Chondrocyte (in vitro differentiated cells): Measurements from ENCODE around the gene GRXCR2. TPM values are rescaled to one million over a fixed set of nuclear protein-coding genes. Genes with fewer than 3 reads are reported as not detected.

Experiments
- DNase-seq: peaks from one replicate; pipeline ENCODE4 v3.0.0; 2021; ENCODE audit warnings: mixed read lengths, low spot score
- H3K27ac Mint-ChIP-seq: one replicate; pipeline ENCODE4 v1.8.0; 2021; ENCODE audit warnings: mild to moderate bottlenecking, moderate library complexity, mixed read lengths; ENCODE audit not compliant: unreplicated experiment
- H3K27me3 Mint-ChIP-seq: 2 replicates; pipeline ENCODE4 v1.8.0; 2021; ENCODE audit warnings: low read depth, mixed read lengths
- H3K36me3 Mint-ChIP-seq: 2 replicates; pipeline ENCODE4 v1.8.0; 2021; ENCODE audit warnings: low read depth, mixed read lengths
- H3K4me1 Mint-ChIP-seq: 2 replicates; pipeline ENCODE4 v1.8.0; 2021; ENCODE audit warnings: low read depth, mild to moderate bottlenecking, mixed read lengths
- H3K4me3 Mint-ChIP-seq: one replicate; pipeline ENCODE4 v1.8.0; 2021; ENCODE audit warnings: mild to moderate bottlenecking, moderate library complexity, mixed read lengths; ENCODE audit not compliant: unreplicated experiment
- H3K9me3 Mint-ChIP-seq: 2 replicates; pipeline ENCODE4 v1.8.0; 2021; ENCODE audit warnings: low read depth, mixed read lengths
- total RNA-seq: library from RNA; stranded (reverse); gene quantifications from 3 replicates; pipeline ENCODE4 v1.2.1, GENCODE V29; 2021
- TF ChIP-seq, protein P1 (sequence below): fragments of 200-600 bp; sonication (generic); IDR thresholded peaks from 2 replicates; pipeline ENCODE4 v1.5.0; 2021; ENCODE audit warnings: antibody characterized with exemption, mild to moderate bottlenecking, moderate library complexity

The GRXCR2 gene
- total RNA-seq, 1 donor from 2014 or later = not detected

DNA sequence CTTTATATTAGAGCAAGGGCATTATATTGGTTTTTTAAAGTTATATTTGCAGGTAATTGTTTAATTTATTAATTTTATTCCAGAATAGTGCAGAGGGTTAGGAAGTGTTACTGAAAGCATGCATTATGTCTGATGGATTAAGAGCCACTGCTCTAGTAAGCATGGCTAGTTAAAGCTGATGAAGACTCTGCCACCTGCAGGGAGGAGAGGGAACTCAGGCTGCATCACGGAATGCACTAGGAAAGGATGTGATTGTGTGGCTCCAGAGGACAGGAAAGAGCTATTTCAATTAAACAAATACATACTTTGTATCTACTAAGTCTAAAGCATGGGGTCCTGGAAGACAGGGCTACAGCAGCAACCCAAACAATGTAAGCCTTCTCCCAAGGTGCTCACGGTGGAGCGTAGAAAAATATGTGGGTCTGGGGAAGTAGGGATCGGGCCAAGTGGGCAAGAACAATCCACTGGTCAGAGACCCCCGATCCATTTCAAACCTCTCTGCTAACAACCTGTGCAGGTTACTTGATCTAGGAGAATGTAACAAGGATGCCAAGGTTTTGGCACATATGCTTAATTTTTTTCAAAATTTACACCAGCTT, 15.3 kb upstream of the GRXCR2 start:
- H3K9me3 Mint-ChIP-seq = peaks cover 14% of the 10 kb centered on the region
- H3K27me3 Mint-ChIP-seq = no peaks in the 10 kb centered on the region
- no peak overlapping the region for H3K27ac Mint-ChIP-seq
- H3K4me3 Mint-ChIP-seq = no peak overlapping the region
- TF ChIP-seq, protein P1, sequence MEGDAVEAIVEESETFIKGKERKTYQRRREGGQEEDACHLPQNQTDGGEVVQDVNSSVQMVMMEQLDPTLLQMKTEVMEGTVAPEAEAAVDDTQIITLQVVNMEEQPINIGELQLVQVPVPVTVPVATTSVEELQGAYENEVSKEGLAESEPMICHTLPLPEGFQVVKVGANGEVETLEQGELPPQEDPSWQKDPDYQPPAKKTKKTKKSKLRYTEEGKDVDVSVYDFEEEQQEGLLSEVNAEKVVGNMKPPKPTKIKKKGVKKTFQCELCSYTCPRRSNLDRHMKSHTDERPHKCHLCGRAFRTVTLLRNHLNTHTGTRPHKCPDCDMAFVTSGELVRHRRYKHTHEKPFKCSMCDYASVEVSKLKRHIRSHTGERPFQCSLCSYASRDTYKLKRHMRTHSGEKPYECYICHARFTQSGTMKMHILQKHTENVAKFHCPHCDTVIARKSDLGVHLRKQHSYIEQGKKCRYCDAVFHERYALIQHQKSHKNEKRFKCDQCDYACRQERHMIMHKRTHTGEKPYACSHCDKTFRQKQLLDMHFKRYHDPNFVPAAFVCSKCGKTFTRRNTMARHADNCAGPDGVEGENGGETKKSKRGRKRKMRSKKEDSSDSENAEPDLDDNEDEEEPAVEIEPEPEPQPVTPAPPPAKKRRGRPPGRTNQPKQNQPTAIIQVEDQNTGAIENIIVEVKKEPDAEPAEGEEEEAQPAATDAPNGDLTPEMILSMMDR = peak; percentile 81
- no peak for DNase-seq
- H3K4me1 Mint-ChIP-seq = no peaks in the 10 kb centered on the region
- H3K36me3 Mint-ChIP-seq = peaks cover 4% of the 10 kb centered on the region

- H3K4me3 Mint-ChIP-seq = no peak overlapping the region
- no peaks in the 10 kb centered on the region for H3K27me3 Mint-ChIP-seq
- TF ChIP-seq, protein P1 = no peak
- no peak for DNase-seq
- H3K27ac Mint-ChIP-seq = no peak overlapping the region
- no peaks in the 10 kb centered on the region for H3K4me1 Mint-ChIP-seq
- peaks cover 16% of the 10 kb centered on the region for H3K9me3 Mint-ChIP-seq
- H3K36me3 Mint-ChIP-seq = peaks cover 4% of the 10 kb centered on the region
Observed at GRCh38 chr5:145887217-145887616, 14.4 kb upstream of the GRXCR2 start.

DNA sequence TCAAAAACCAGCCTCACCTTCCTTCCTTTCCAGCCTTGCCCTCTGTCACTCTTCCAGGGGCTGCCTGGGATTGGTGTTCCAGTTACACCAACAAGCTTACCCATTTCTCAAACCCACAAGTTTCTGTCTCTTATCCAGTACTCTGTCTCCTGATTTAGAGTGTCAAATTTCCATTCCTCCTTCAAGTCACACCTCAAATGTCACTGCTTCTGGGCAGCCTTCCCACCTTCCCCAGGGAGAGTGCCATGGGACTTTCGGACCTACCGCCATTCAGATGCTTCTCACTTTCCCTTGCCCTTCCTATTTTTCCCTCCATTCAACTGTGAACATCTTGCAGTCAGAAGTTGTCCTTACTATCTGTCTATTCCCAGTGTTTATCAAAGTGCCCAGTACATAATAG, 2.0 kb upstream of the GRXCR2 start:
- TF ChIP-seq, protein P1 = no peak
- no peak overlapping the region for H3K27ac Mint-ChIP-seq
- no peak for DNase-seq
- peaks cover 8% of the 10 kb centered on the region for H3K36me3 Mint-ChIP-seq
- no peak overlapping the region for H3K4me3 Mint-ChIP-seq
- peaks cover 2% of the 10 kb centered on the region for H3K27me3 Mint-ChIP-seq
- no peaks in the 10 kb centered on the region for H3K4me1 Mint-ChIP-seq
- peaks cover 9% of the 10 kb centered on the region for H3K9me3 Mint-ChIP-seq

DNA sequence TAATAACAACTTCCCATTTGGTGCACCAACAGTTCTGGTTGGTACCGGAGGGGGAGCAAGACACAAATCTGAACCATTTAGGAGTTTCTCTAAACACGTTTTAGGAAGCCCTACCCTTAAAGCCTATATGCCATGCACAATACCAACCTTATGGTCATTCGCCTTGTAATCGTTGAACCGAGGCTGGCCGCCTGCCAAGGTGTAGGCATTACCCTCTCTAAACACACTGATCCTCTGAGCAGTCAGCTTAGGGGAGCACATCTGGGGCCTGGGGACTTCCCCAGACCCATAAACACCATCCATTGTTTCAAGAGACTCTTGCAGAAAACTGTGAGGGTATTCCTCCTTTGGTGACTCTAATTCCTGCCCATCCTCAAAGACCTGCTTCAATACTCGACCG, 328 bp downstream of the GRXCR2 start:
- H3K27me3 Mint-ChIP-seq = no peaks in the 10 kb centered on the region
- H3K4me3 Mint-ChIP-seq = no peak overlapping the region
- no peak overlapping the region for H3K27ac Mint-ChIP-seq
- H3K4me1 Mint-ChIP-seq = no peaks in the 10 kb centered on the region
- TF ChIP-seq, protein P1 = no peak
- no peaks in the 10 kb centered on the region for H3K36me3 Mint-ChIP-seq
- DNase-seq = no peak
- H3K9me3 Mint-ChIP-seq = no peaks in the 10 kb centered on the region

DNA sequence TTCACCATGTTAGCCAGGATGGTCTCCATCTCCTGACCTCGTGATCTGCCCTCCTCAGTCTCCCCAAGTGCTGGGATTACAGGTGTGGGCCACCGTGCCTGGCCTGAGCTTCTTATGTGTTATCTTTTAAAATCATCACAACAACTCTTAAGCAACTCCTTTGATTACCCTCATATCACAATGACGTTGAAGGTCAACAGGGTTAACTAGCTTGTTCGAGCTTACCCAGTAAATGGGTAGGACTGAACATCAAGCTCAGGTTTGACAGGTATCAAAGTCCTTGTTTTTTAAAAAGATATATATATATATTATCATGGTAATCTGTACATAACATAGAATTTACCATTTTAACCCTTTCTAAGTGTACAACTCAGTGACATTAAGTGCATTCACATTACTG, 3.1 kb downstream of the GRXCR2 start:
- H3K27me3 Mint-ChIP-seq = no peaks in the 10 kb centered on the region
- H3K9me3 Mint-ChIP-seq = no peaks in the 10 kb centered on the region

More for the DNA sequence above, 3.1 kb downstream of the GRXCR2 start:
- Mint-ChIP-seq H3K4me1 (no peaks in the 10 kb centered on the region), H3K36me3 (no peaks in the 10 kb centered on the region), H3K4me3 (no peak overlapping the region), H3K27ac (no peak overlapping the region)
- no peak for DNase-seq
- TF ChIP-seq, protein P1 = no peak
